Ovary (tissue), 9 donors: ENCODE data around the gene RPL38. TPM values are rescaled to one million over a fixed set of nuclear protein-coding genes. Genes with fewer than 3 reads are reported as not detected.

Experiments used
- DNase-seq, 5 donors: peaks; one replicate each; pipeline ENCODE4 v3.0.0-alpha.2; 2019 to 2020
- H3K27ac ChIP-seq, 2 donors: fragments of 200-600 bp; one replicate each; pipeline versions ENCODE4 v1.5.1 to v1.8.0; 2019 to 2022
- H3K27me3 ChIP-seq: fragments of 200-600 bp; one replicate; pipeline ENCODE4 v1.8.0; 2022
- H3K36me3 ChIP-seq: fragments of 200-600 bp; sonication (generic); one replicate; pipeline ENCODE4 v1.5.1; 2019
- H3K4me1 ChIP-seq: one replicate; pipeline ENCODE4 v1.8.1; 2013; ENCODE audit warnings: mild to moderate bottlenecking, moderate library complexity; ENCODE audit not compliant: insufficient read depth
- H3K4me3 ChIP-seq: fragments of 200-600 bp; sonication (generic); one replicate; pipeline ENCODE4 v1.5.1; 2017
- H3K9me3 ChIP-seq, 2 donors: fragments of 200-600 bp in 1 of 2; sonication (generic) in 1 of 2; one replicate each; pipeline versions ENCODE4 v1.5.1 to v1.8.1; 2013 to 2019; ENCODE audit warnings: mild to moderate bottlenecking in 1 of 2, moderate library complexity in 1 of 2
- CTCF ChIP-seq, 3 donors: fragments of 450-650 bp in 2 of 3; fragments of 200-600 bp in 1 of 3; IDR thresholded peaks; one replicate each; pipeline versions ENCODE4 v1.5.1 to v1.8.0; 2016 to 2022; ENCODE audit warnings: antibody characterized with exemption in 3 of 3, mild to moderate bottlenecking in 1 of 3
- EP300 ChIP-seq: sonication (generic); formaldehyde crosslinking; IDR thresholded peaks from one replicate; pipeline ENCODE4 v1.6.1; 2017; ENCODE audit warnings: antibody characterized with exemption
- POLR2A ChIP-seq: fragments of 450-650 bp; IDR thresholded peaks from one replicate; pipeline ENCODE4 v1.6.1; 2017; ENCODE audit warnings: antibody characterized with exemption, mild to moderate bottlenecking, moderate library complexity
- WGBS, 3 donors: extraction: QIAGEN DNeasy Blood & Tissue Kit in 1 of 3; methylation state at CpG; one replicate each; pipeline versions ENCODE4 v1.1.5 to v1.1.7; 2013 to 2017; 5-methylcytosine and 5-hydroxymethylcytosine counted together
- intact Hi-C, 4 donors: fragments of 100-400 bp; cut with DNase I; formaldehyde crosslinking; loops; one replicate each; pipeline versions ENCODE4 v1.11.0 to v1.15.1; 2022 to 2023
- polyA plus RNA-seq, 2 donors: library from polyadenylated mRNA; stranded (reverse); fragments of 200-250 nt in 1 of 2; fragments of 350-450 nt in 1 of 2; fragmentation: Illumina TruSeq in 1 of 2; extraction: RNeasy Lipid Tissue Mini Kit (QIAGEN cat#74804) in 1 of 2; gene quantifications; one replicate each; pipeline ENCODE4 v1.2.3, GENCODE V29; 2013 to 2014
- total RNA-seq, 7 donors: library from RNA; depleted of rRNA in 2 of 7; stranded (reverse); fragments of >200 nt in 2 of 7; fragmentation: NEBNext Ultra II Directional in 3 of 7; extraction: Animal tissue kit (Norgen Biotek cat#: 25700) in 3 of 7; gene quantifications; one replicate each; pipeline versions ENCODE4 v1.1.0 to v1.2.4, GENCODE V29; 2016 to 2023
- donor health status: DM: no; HTN: no; CAD: no; lungs with moderate emphysema.
- donor health status: DM: no; HTN: no; CAD: no.
- donor health status: Bipolar disorder and iron deficiency.
- donor health status: DM: yes; HTN: yes; CAD: no.
- donor health status: DM: no; HTN: no; CAD: no.
- donor health status: DM: yes; HTN: yes; CAD: no.

Gene RPL38
- total and polyA plus RNA-seq, 9 donors: 861 to 2,696 (median 1,849) TPM

GRCh38 chr17:74190154-74190553 is 13.3 kb upstream of the RPL38 start:
- no peaks in the 10 kb centered on the region for H3K9me3 ChIP-seq
- H3K4me1 ChIP-seq: no peaks in the 10 kb centered on the region
- H3K36me3 ChIP-seq: no peaks in the 10 kb centered on the region
- no peak overlapping the region for H3K27ac ChIP-seq
- intact Hi-C loops: no loop called here
- no peak for TF ChIP-seq CTCF (IDR thresholded peaks at IDR 0.05)
- TF ChIP-seq POLR2A: no peak
- no peak for TF ChIP-seq EP300
- 33 to 40% (median 33%) methylated on average over 2 of the region's 2 CpGs for WGBS, 3 donors
- DNase-seq: no peak
- H3K4me3 ChIP-seq: no peak overlapping the region
- H3K27me3 ChIP-seq: no peaks in the 10 kb centered on the region

DNA sequence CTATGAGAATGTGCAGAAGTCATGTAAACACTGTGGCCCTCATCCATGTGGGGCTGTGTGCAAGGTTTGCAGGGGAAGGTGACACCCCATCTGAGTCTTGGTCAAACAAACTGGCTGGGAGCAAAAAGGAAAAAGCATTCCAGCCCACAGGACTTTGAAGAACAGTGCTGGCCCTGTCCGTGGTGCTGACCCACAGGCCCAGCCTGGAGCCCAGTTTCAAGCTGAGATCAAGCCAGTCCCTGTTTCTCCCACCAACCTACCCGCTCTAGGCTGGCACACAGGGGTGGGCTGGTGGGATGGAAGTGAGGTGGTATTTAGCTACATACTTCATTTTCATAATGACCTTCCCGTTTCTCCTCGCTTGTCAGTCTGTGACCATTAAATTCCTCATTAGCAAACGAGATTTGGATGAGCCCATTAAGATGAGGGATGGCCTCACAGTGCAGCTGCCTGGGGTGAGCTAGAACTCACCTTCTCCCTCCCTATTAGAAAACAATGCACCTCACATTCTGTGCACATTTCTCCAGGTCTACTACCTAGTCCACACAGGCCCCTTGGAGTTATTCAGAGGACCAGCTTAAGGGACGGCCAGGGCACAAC is 12.6 kb upstream of the RPL38 start:
- Histone ChIP-seq H3K4me1 (no peaks in the 10 kb centered on the region), H3K36me3 (no peaks in the 10 kb centered on the region), H3K27me3 (no peaks in the 10 kb centered on the region), H3K9me3 (no peaks in the 10 kb centered on the region), H3K4me3 (no peak overlapping the region), H3K27ac (no peak overlapping the region)
- DNase-seq: no peak
- 26 to 39% (median 33%) methylated on average over 6 of the region's 6 CpGs for WGBS, 3 donors
- intact Hi-C loops: no loop called here
- no peak for TF ChIP-seq POLR2A
- no peak for TF ChIP-seq CTCF (IDR thresholded peaks at IDR 0.05)
- no peak for TF ChIP-seq EP300

DNA sequence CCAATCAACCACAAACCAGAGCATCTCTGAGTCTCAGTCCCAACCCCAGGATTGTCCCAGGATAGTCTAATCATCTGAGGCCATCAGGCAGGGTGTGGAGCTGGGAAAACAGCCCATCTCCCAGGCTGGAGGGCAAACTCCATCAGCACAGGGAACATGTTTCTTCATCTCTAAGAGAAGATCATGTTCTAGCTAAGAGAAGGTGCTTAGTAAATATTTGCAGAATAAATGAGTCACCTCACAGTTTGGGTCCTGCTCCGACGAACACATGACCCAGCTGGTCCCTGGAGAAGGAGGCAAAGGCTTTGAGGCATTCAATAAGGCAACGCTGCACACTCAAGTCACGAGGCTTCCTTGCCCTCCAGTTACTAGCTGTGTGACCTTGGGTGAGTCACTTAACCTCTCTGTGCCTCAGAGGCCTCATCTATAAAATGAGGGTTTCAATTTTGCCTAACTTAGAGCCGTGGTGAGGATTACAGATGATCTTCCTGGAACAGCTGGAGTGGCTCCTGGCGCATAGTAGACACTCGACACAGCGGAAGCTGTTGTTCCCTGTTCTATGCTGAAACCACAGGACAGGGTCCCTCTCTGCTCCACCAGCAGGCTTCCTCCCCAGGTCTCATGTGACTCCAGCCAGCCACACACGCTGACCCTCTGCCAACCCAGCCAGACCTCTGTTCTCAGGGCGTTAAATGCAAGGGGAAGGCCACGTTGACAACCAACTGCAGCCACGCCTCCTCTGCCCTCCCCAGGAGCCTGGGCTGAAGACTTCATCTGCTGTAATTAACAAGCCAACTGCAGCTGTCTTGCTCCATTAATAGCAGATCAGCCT is 10.3 kb upstream of the RPL38 start:
- H3K36me3 ChIP-seq: no peaks in the 10 kb centered on the region
- H3K27me3 ChIP-seq: no peaks in the 10 kb centered on the region
- no peak overlapping the region for H3K4me3 ChIP-seq
- H3K27ac ChIP-seq: no peak overlapping the region
- TF ChIP-seq EP300 (no peak), CTCF (IDR thresholded peaks at IDR 0.05) (no peak), POLR2A (no peak)
- H3K9me3 ChIP-seq: no peaks in the 10 kb centered on the region
- no peaks in the 10 kb centered on the region for H3K4me1 ChIP-seq
- WGBS, 3 donors: 50 to 53% (median 52%) methylated on average over 12 of the region's 12 CpGs
- no peak for DNase-seq
- intact Hi-C loops: no loop called here

DNA sequence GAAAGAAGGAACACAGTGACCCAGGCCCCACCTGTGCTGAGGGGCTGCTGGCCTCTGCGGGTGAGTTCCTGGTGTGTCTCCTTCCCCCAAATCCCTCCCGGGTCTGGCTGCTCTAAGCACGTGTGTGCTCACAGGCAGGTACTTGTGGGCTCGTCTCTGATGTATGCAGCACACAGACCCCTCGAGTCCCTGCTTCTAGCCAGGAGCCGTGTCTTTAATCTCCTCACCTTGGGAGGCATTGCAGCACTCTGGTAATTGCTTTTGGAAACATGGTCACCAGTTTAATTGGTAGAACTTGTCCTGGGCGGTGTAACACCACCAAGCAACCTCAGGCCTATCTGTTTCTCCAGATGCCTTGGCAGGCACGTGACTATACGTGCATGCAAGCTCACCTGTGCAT is 8.8 kb upstream of the RPL38 start:
- intact Hi-C loops: loop anchor here in 1 of 4 donors (5.0 kb wide), 2 partner anchors 168 to 303 kb away; partner anchors contain the start of gene BTBD17
- TF ChIP-seq POLR2A (no peak), EP300 (no peak), CTCF (IDR thresholded peaks at IDR 0.05) (no peak)
- H3K27me3 ChIP-seq: no peaks in the 10 kb centered on the region
- DNase-seq: no peak
- H3K36me3 ChIP-seq: no peaks in the 10 kb centered on the region
- no peak overlapping the region for H3K4me3 ChIP-seq
- WGBS, 3 donors: 69 to 74% (median 73%) methylated on average over 9 of the region's 9 CpGs
- no peaks in the 10 kb centered on the region for H3K4me1 ChIP-seq
- H3K9me3 ChIP-seq: no peaks in the 10 kb centered on the region
- no peak overlapping the region for H3K27ac ChIP-seq
